Body of pancreas (tissue), 4 donors: ENCODE results near the gene SNAPC4. TPM values are rescaled to one million over a fixed set of nuclear protein-coding genes. Genes with fewer than 3 reads are reported as not detected.

ENCODE experiments used
- ATAC-seq: fragments of 150-250 bp; one replicate; pipeline ENCODE4 v1.9.1; 2016
- DNase-seq, 4 donors: peaks; one replicate each; pipeline ENCODE4 v3.0.0-alpha.2; 2019
- H3K27ac ChIP-seq, 4 donors: fragments of 200-600 bp; sonication (generic); 1 replicate in 3 of 4; 2 replicates in 1 of 4; pipeline versions ENCODE4 v1.5.1 to v1.6.1; 2016 to 2019; ENCODE audit warnings: mild to moderate bottlenecking in 1 of 4, mixed read lengths in 1 of 4, moderate library complexity in 1 of 4
- H3K27me3 ChIP-seq, 2 donors: fragments of 200-600 bp; sonication (generic); one replicate each; pipeline ENCODE4 v1.6.0; 2016; ENCODE audit warnings: mild to moderate bottlenecking in 1 of 2
- H3K36me3 ChIP-seq, 2 donors: fragments of 200-600 bp; sonication (generic); replicated peaks in 1 of 2; 2 replicates each; pipeline ENCODE4 v1.5.1; 2016; ENCODE audit warnings: low read depth in 2 of 2; ENCODE audit not compliant: insufficient read depth in 1 of 2
- H3K4me1 ChIP-seq: fragments of 200-600 bp; sonication (generic); one replicate; pipeline ENCODE4 v1.6.0; 2016
- H3K4me3 ChIP-seq, 2 donors: fragments of 200-600 bp; sonication (generic); 1 replicate in 1 of 2; 2 replicates in 1 of 2; pipeline ENCODE4 v1.5.1; 2016 to 2019
- H3K9me3 ChIP-seq, 3 donors: fragments of 200-600 bp; sonication (generic); 1 replicate in 2 of 3; 2 replicates in 1 of 3; pipeline ENCODE4 v1.5.1; 2016
- CTCF ChIP-seq, 7 experiments: fragments of 450-650 bp in 4 of 7; fragments of 200-600 bp in 3 of 7; sonication (generic) in 3 of 7; IDR thresholded peaks; one replicate each; pipeline ENCODE4 v1.5.1; 2016 to 2019; ENCODE audit warnings: antibody characterized with exemption in 7 of 7
- POLR2A ChIP-seq, 3 donors: fragments of 450-650 bp; IDR thresholded peaks; one replicate each; pipeline ENCODE4 v1.6.1; 2016; ENCODE audit warnings: antibody characterized with exemption in 3 of 3, mild to moderate bottlenecking in 2 of 3
- WGBS, 2 donors: methylation state at CpG; one replicate each; pipeline ENCODE4 v1.1.5; 2017; 5-methylcytosine and 5-hydroxymethylcytosine counted together
- intact Hi-C: fragments of 100-400 bp; cut with DNase I; formaldehyde crosslinking; loops from one replicate; pipeline ENCODE4 v1.15.1; 2023
- total RNA-seq, 2 donors: library from RNA; depleted of rRNA; stranded (reverse); fragments of >200 nt; gene quantifications; one replicate each; pipeline ENCODE4 v1.1.0, GENCODE V29; 2016

The SNAPC4 gene
- total RNA-seq, 2 donors from 2014 or later = 8.8 to 19.1 TPM

GRCh38 chr9:136402067-136402466 lies 2.1 kb upstream of the SNAPC4 start:
- 34 to 40% methylated on average over 7 to 12 of the region's 13 CpGs for WGBS, 2 donors
- Histone ChIP-seq H3K4me1 (peaks cover 26% of the 10 kb centered on the region), H3K4me3 (no peak overlapping the region), H3K27me3 (no peaks in the 10 kb centered on the region), H3K36me3 (peaks cover 0 to 7% of the 10 kb centered on the region in 2 donors), H3K27ac (no peak overlapping the region), H3K9me3 (no peaks in the 10 kb centered on the region)
- ATAC-seq = no peak
- TF ChIP-seq POLR2A (IDR thresholded peaks at IDR 0.05) (no peak), CTCF (IDR thresholded peaks at IDR 0.05) (no peak)
- no peak for DNase-seq
- intact Hi-C loops = loop anchor here (5.0 kb wide), 2 partner anchors 65 to 85 kb away; no protein-coding TSS in a partner anchor

GRCh38 chr9:136401173-136401922 lies 1.4 kb upstream of the SNAPC4 start:
- H3K4me3 ChIP-seq = no peak overlapping the region
- no peak for ATAC-seq
- intact Hi-C loops = loop anchor here (5.0 kb wide), 2 partner anchors 64 to 84 kb away; no protein-coding TSS in a partner anchor
- peaks cover 0 to 10% of the 10 kb centered on the region in 2 donors for H3K36me3 ChIP-seq
- H3K27me3 ChIP-seq = no peaks in the 10 kb centered on the region
- H3K9me3 ChIP-seq = no peaks in the 10 kb centered on the region
- H3K4me1 ChIP-seq = peaks cover 26% of the 10 kb centered on the region
- TF ChIP-seq CTCF (IDR thresholded peaks at IDR 0.05) = no peak
- no peak for TF ChIP-seq POLR2A (IDR thresholded peaks at IDR 0.05)
- H3K27ac ChIP-seq = no peak overlapping the region
- WGBS, 2 donors = 75 to 84% methylated on average over 14 to 18 of the region's 18 CpGs
- DNase-seq = no peak

GRCh38 chr9:136399176-136400037 lies 563 bp downstream of the SNAPC4 start:
- H3K36me3 ChIP-seq = peaks cover 0 to 21% of the 10 kb centered on the region in 2 donors
- WGBS, 2 donors = 1 to 4% methylated on average over 10 to 36 of the region's 67 CpGs

DNA sequence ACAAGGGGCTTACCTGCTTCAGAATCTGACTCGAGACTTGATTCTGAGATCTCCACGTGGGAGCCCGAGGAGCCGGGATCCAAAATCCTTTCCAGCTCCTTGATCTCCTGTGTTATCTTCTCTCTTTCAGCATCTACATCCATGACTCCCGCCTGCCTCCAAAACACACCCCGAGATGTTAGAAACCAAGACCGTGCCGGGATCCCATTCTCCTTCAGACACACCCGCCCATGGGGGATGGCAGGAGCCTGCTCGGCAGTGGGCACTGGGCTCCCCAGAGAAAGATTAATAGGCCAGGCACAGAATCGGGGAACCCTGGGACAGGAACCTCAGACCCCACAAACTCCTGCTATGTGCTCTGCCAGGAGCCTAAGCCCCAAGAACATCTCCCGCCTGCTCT lies 1.7 kb downstream of the SNAPC4 start:
- Histone ChIP-seq H3K4me3 (no peak overlapping the region), H3K4me1 (peaks cover 26% of the 10 kb centered on the region), H3K27me3 (no peaks in the 10 kb centered on the region), H3K27ac (no peak overlapping the region), H3K9me3 (no peaks in the 10 kb centered on the region), H3K36me3 (peaks cover 0 to 29% of the 10 kb centered on the region in 2 donors)
- DNase-seq = no peak
- no peak for ATAC-seq
- 86 to 91% methylated on average over 11 to 12 of the region's 12 CpGs for WGBS, 2 donors
- TF ChIP-seq CTCF (IDR thresholded peaks at IDR 0.05) (no peak), POLR2A (IDR thresholded peaks at IDR 0.05) (no peak)
- intact Hi-C loops = no loop called here

More at GRCh38 chr9:136399176-136400037, 563 bp downstream of the SNAPC4 start:
- no peaks in the 10 kb centered on the region for H3K9me3 ChIP-seq
- peaks cover 26% of the 10 kb centered on the region for H3K4me1 ChIP-seq
- TF ChIP-seq CTCF (IDR thresholded peaks at IDR 0.05) (no peak), POLR2A (IDR thresholded peaks at IDR 0.05) (no peak)
- H3K27me3 ChIP-seq = no peaks in the 10 kb centered on the region
- peak overlapping the region in 3 of 4 donors; percentile 45 to 68 (median 46) for H3K27ac ChIP-seq
- ATAC-seq (peak; percentile 13), DNase-seq (peak in 3 of 4 donors; percentile 29 to 32 (median 31))
- intact Hi-C loops = loop anchor here (5.0 kb wide), 2 partner anchors 62 to 82 kb away; no protein-coding TSS in a partner anchor
- H3K4me3 ChIP-seq = peak overlapping the region; percentile 63 to 98
